Activated CD4-positive, alpha-beta T cell treated with anti-CD3 and anti-CD28 coated beads, Interleukin-2, amount 50 U/mL, for 4 hours (primary cell): ENCODE results near the gene CHCHD10.
A peak's percentile ranks its signal among the peaks of the same experiment; 100 is the strongest.
"Not testable (repeated sequence)": the region's sequence is repeated elsewhere in the genome, so short reads cannot be mapped to it uniquely, and the experiment has no call there.

Experiments used
- DNase-seq, 2 experiments: peaks; one replicate each; pipeline ENCODE4 v3.0.0-alpha.2; 2020

Gene CHCHD10

GRCh38 chr22:23745791-23746190 is 22.0 kb downstream of the CHCHD10 start:
- DNase-seq = no peak

GRCh38 chr22:23744485-23744884 is 23.3 kb downstream of the CHCHD10 start:
- DNase-seq = no peak

- no peak for DNase-seq
Observed at GRCh38 chr22:23744001-23744400, 23.8 kb downstream of the CHCHD10 start.

GRCh38 chr22:23743303-23743705 is 24.5 kb downstream of the CHCHD10 start:
- no peak for DNase-seq

- DNase-seq = no peak
Observed at GRCh38 chr22:23742505-23743264, 25.1 kb downstream of the CHCHD10 start.

- no peak for DNase-seq
Observed at GRCh38 chr22:23737696-23738095, 30.1 kb downstream of the CHCHD10 start.

- not testable (repeated sequence) for DNase-seq
Observed at GRCh38 chr22:23728108-23728507, 39.7 kb downstream of the CHCHD10 start.

- no peak for DNase-seq
Observed at GRCh38 chr22:23722724-23723123, 45.0 kb downstream of the CHCHD10 start.

GRCh38 chr22:23722160-23722559 is 45.6 kb downstream of the CHCHD10 start:
- no peak for DNase-seq

GRCh38 chr22:23720855-23721254 is 46.9 kb downstream of the CHCHD10 start:
- DNase-seq = no peak

GRCh38 chr22:23718371-23719165 is 49.2 kb downstream of the CHCHD10 start:
- DNase-seq = no peak

GRCh38 chr22:23716811-23717801 is 50.7 kb downstream of the CHCHD10 start:
- DNase-seq = peak; percentile 73 to 76
